GM12878 (cell line): ENCODE results near the gene EBLN1. TPM values are rescaled to one million over a fixed set of nuclear protein-coding genes. Genes with fewer than 3 reads are reported as not detected.

Source experiments
- ATAC-seq: fragments of 200-7000 bp; cut with Tn5 transposase; 3 replicates; pipeline ENCODE4 v1.9.1; 2020; ENCODE audit warnings: mild to moderate bottlenecking, moderate library complexity
- BruUV-seq: library from RNA; stranded (reverse); fragments of 400-500 nt; replicated peaks from 2 replicates; lab custom pipeline; 2021; lab: Mats Ljungman, UMichigan
- CTCF ChIA-PET: fragments of 300-600 bp; sonication (Branson Sonifier 250); formaldehyde crosslinking; extraction: SDS; loops from one replicate; lab custom pipeline; 2021; ENCODE audit warnings: inconsistent platforms; lab: Yijun Ruan, JAX
- POLR2A ChIA-PET: fragments of 350-600 bp; formaldehyde crosslinking; extraction: SDS; loops from one replicate; lab custom pipeline; 2021; ENCODE audit warnings: inconsistent platforms; lab: Charles Lee
- RAD21 ChIA-PET: fragments of 300-600 bp; sonication (Branson Sonifier 250); formaldehyde crosslinking; loops from one replicate; lab custom pipeline; 2023; ENCODE audit warnings: antibody characterized with exemption; ENCODE audit not compliant: unreplicated experiment; lab: Charles Lee
- SMC1A ChIA-PET: fragments of 300-600 bp; sonication (Branson Sonifier 250); formaldehyde crosslinking; loops from one replicate; lab custom pipeline; 2023; ENCODE audit not compliant: unreplicated experiment, uncharacterized antibody; lab: Charles Lee
- DNase-seq: peaks from one replicate; pipeline ENCODE4 v3.0.0-alpha.2; 2011; ENCODE audit warnings: low read depth, low spot score
- FAIRE-seq: peaks from 3 replicates; lab custom pipeline; 2011; peaks lifted over from hg19 to GRCh38; lab: Jason Lieb, UNC
- H2AFZ ChIP-seq: 2 replicates; pipeline ENCODE4 v1.6.0; 2011; ENCODE audit warnings: low read depth, low read length, control low read depth; ENCODE audit not compliant: control insufficient read depth
- H3K27ac ChIP-seq: 2 replicates; pipeline ENCODE4 v1.5.1; 2011; ENCODE audit warnings: control low read depth; ENCODE audit not compliant: control insufficient read depth, insufficient read depth
- H3K27me3 ChIP-seq, 2 experiments: replicated peaks in 1 of 2; 2 replicates each; pipeline versions ENCODE4 v1.6.0 to v1.6.1; 2011; ENCODE audit warnings: low read length in 1 of 2; ENCODE audit not compliant: control insufficient read depth in 2 of 2, insufficient read depth in 2 of 2
- H3K36me3 ChIP-seq, 2 experiments: 2 replicates each; pipeline ENCODE4 v1.5.1; 2011; ENCODE audit warnings: low read length in 1 of 2; ENCODE audit not compliant: control insufficient read depth in 2 of 2, insufficient read depth in 2 of 2
- H3K4me1 ChIP-seq: 2 replicates; pipeline ENCODE4 v1.6.1; 2011; ENCODE audit warnings: mild to moderate bottlenecking, low read length, moderate library complexity, mixed read lengths; ENCODE audit not compliant: control insufficient read depth, insufficient read depth
- H3K4me2 ChIP-seq: 2 replicates; pipeline ENCODE4 v1.6.0; 2011; ENCODE audit warnings: control low read depth; ENCODE audit not compliant: control insufficient read depth, insufficient read depth
- H3K4me3 ChIP-seq: fragments of 200-600 bp; sonication (generic); 2 replicates; pipeline ENCODE4 v1.5.1; 2016
- H3K79me2 ChIP-seq: 2 replicates; pipeline ENCODE4 v1.6.0; 2011; ENCODE audit warnings: low read length; ENCODE audit not compliant: control insufficient read depth, insufficient read depth
- H3K9ac ChIP-seq: 2 replicates; pipeline ENCODE4 v1.8.0; 2011; ENCODE audit warnings: low read length, control low read depth, mixed read lengths; ENCODE audit not compliant: control insufficient read depth, insufficient read depth
- H3K9me3 ChIP-seq: replicated peaks from 3 replicates; pipeline ENCODE4 v1.5.1; 2011; ENCODE audit warnings: mild to moderate bottlenecking, low read length; ENCODE audit not compliant: control insufficient read depth, insufficient read depth
- H4K20me1 ChIP-seq: 2 replicates; pipeline ENCODE4 v1.6.0; 2011; ENCODE audit not compliant: control insufficient read depth, insufficient read depth
- ATF3 ChIP-seq: IDR thresholded peaks from 2 replicates; pipeline ENCODE4 v1.6.1; 2011; ENCODE audit warnings: low read depth, mild to moderate bottlenecking, low read length, moderate library complexity, borderline replicate concordance; ENCODE audit errors: extremely low read depth
- BCL3 ChIP-seq: IDR thresholded peaks from 2 replicates; pipeline ENCODE4 v1.6.1; 2011; ENCODE audit warnings: borderline replicate concordance, low read depth, mild to moderate bottlenecking, moderate library complexity, low read length; ENCODE audit not compliant: insufficient read depth, poor library complexity, severe bottlenecking
- ETV6 ChIP-seq, 2 experiments: fragments of 450-650 bp in 1 of 2; IDR thresholded peaks in 1 of 2; conservative IDR thresholded peaks in 1 of 2; 2 replicates each; pipeline ENCODE4 v1.6.1; 2014; ENCODE audit warnings: antibody characterized with exemption in 1 of 2, borderline replicate concordance in 1 of 2, low read depth in 1 of 2, mild to moderate bottlenecking in 1 of 2, moderate library complexity in 1 of 2
- HDAC2 ChIP-seq: fragments of 200-600 bp; sonication (generic); IDR thresholded peaks from 2 replicates; pipeline ENCODE4 v1.6.1; 2017
- HDAC6 ChIP-seq: fragments of 200-600 bp; sonication (generic); IDR thresholded peaks from one replicate; pipeline ENCODE4 v1.8.0; 2017; ENCODE audit warnings: antibody characterized with exemption; ENCODE audit not compliant: unreplicated experiment
- NFYB ChIP-seq: IDR thresholded peaks from 2 replicates; pipeline ENCODE4 v1.6.1; 2011; ENCODE audit warnings: low read depth, mild to moderate bottlenecking, low read length, improper control_type of control experiment, moderate library complexity; ENCODE audit not compliant: insufficient read depth
- PAX8 ChIP-seq: fragments of 450-650 bp; IDR thresholded peaks from 2 replicates; pipeline ENCODE4 v1.6.1; 2017; ENCODE audit warnings: mild to moderate bottlenecking, moderate library complexity
- RELB ChIP-seq: fragments of 450-650 bp; IDR thresholded peaks from 2 replicates; pipeline ENCODE4 v1.6.1; 2017; ENCODE audit warnings: low read depth, mild to moderate bottlenecking, moderate library complexity
- SIN3A ChIP-seq: IDR thresholded peaks from 2 replicates; pipeline ENCODE4 v1.6.1; 2012; ENCODE audit warnings: low read depth, low read length, improper control_type of control experiment
- SKIL ChIP-seq: fragments of 450-650 bp; IDR thresholded peaks from 2 replicates; pipeline ENCODE4 v1.6.1; 2017; ENCODE audit warnings: mild to moderate bottlenecking, low read depth, inconsistent platforms; ENCODE audit not compliant: poor library complexity, severe bottlenecking
- TAF1 ChIP-seq: IDR thresholded peaks from 2 replicates; pipeline ENCODE4 v1.6.1; 2011; ENCODE audit warnings: mild to moderate bottlenecking, low read depth, low read length, borderline replicate concordance
- WRNIP1 ChIP-seq: IDR thresholded peaks from 2 replicates; pipeline ENCODE4 v1.6.1; 2011; ENCODE audit warnings: low read depth, low read length, improper control_type of control experiment, borderline replicate concordance
- ZBTB4 ChIP-seq: fragments of 450-650 bp; formaldehyde crosslinking; IDR thresholded peaks from 2 replicates; pipeline ENCODE4 v1.4.0; 2022; ENCODE audit warnings: mild to moderate bottlenecking, moderate library complexity
- WGBS: methylation state at CpG from one replicate; pipeline ENCODE4 v1.1.6; 2016; ENCODE audit warnings: low lambda C conversion rate; ENCODE audit not compliant: insufficient replicate concordance, insufficient coverage; ENCODE audit errors: missing lambda C conversion rate; 5-methylcytosine and 5-hydroxymethylcytosine counted together
- in situ Hi-C: fragments of 300-500 bp; cut with MboI; formaldehyde crosslinking; loops from 9 replicates; pipeline ENCODE4 v1.14.3; 2018; ENCODE audit warnings: mixed read lengths
- intact Hi-C: fragments of 100-400 bp; cut with micrococcal nuclease; formaldehyde crosslinking; loops from one replicate; pipeline ENCODE4 v1.14.2; 2022; ENCODE audit not compliant: unreplicated experiment
- polyA plus RNA-seq, 11 experiments: library from polyadenylated mRNA; depleted of rRNA in 4 of 11; unstranded in 6 of 11; stranded (reverse) in 5 of 11; fragments of >200 nt; fragmentation: Nextera tagmentation in 4 of 11; fragmentation: Illumina TruSeq in 1 of 11; extraction: Ambion mirVana in 4 of 11; extraction: Trizol in 1 of 11; gene quantifications; 1 replicate in 1 of 11; 2 replicates in 10 of 11; pipeline versions ENCODE4 v1.2.1 to v1.2.3, GENCODE V29; 2011 to 2016; ENCODE audit warnings: inconsistent platforms in 2 of 11, missing spikeins in 2 of 11, low read depth in 1 of 11
- total RNA-seq, 4 experiments: library from RNA; depleted of rRNA in 3 of 4; stranded (reverse); fragments of >200 nt in 3 of 4; fragmentation: Illumina TruSeq in 1 of 4; extraction: Trizol in 1 of 4; gene quantifications; 2 replicates each; pipeline versions ENCODE4 v1.2.1 to v1.2.3, GENCODE V29; 2013 to 2021

The EBLN1 gene
- total and polyA plus RNA-seq, 10 of the 15 experiments (the other 5 are each of a cell fraction or from before 2014, with no cell fraction given), result not detected

- H3K79me2 ChIP-seq, result no peaks in the 10 kb centered on the region
- H3K27me3 ChIP-seq, result no peaks in the 10 kb centered on the region; a peak in 1 of 4 replicates
- H3K9me3 ChIP-seq, result no peaks in the 10 kb centered on the region
- ChIA-PET RAD21 (no interaction called here), SMC1A (no interaction called here), POLR2A (no interaction called here), CTCF (no interaction called here)
- no peaks in the 10 kb centered on the region for H4K20me1 ChIP-seq
- no peaks in the 10 kb centered on the region for H3K36me3 ChIP-seq
- no peak overlapping the region for H3K9ac ChIP-seq
- no peaks in the 10 kb centered on the region for H3K4me1 ChIP-seq
- no TSS peak for BruUV-seq
- no peak overlapping the region for H3K4me3 ChIP-seq
- H2AFZ ChIP-seq, result no peak overlapping the region
- in situ Hi-C loops, result no loop called here
- H3K4me2 ChIP-seq, result no peak overlapping the region
- FAIRE-seq (no peak), ATAC-seq (no peak), DNase-seq (no peak)
- H3K27ac ChIP-seq, result no peak overlapping the region
- intact Hi-C loops, result no loop called here
- 21% methylated on average over 2 of the region's 2 CpGs for WGBS
- no peak for TF ChIP-seq ATF3
- TF ChIP-seq WRNIP1, result no peak
- no peak for TF ChIP-seq BCL3
- TF ChIP-seq NFYB, result no peak
- no peak for TF ChIP-seq RELB
- no peak for TF ChIP-seq SIN3A
- TF ChIP-seq HDAC2, result no peak
- no peak for TF ChIP-seq ETV6 (conservative IDR thresholded peaks at IDR 0.05 in 1 of 2, IDR thresholded peaks at IDR 0.05 in 1 of 2; ENCODE audit: borderline replicate concordance in 1 of 2, low read depth in 1 of 2)
- no peak for TF ChIP-seq SKIL
- TF ChIP-seq PAX8, result no peak
- no peak for TF ChIP-seq ZBTB4 (CRISPR knock-in tag)
- TF ChIP-seq HDAC6, result no peak
- TF ChIP-seq TAF1, result no peak
Measured at GRCh38 chr10:22180724-22181123, 37.1 kb downstream of the EBLN1 start.
